Testis (tissue), 3 donors: Measurements from ENCODE around the gene CELF4. TPM values are rescaled to one million over a fixed set of nuclear protein-coding genes. Genes with fewer than 3 reads are reported as not detected.

ENCODE experiments used
- DNase-seq: peaks from one replicate; pipeline ENCODE4 v3.0.0-alpha.2; 2019
- H3K27ac ChIP-seq, 2 donors: fragments of 200-600 bp; sonication (generic); one replicate each; pipeline ENCODE4 v1.5.1; 2019
- H3K27me3 ChIP-seq: fragments of 200-600 bp; sonication (generic); one replicate; pipeline ENCODE4 v1.5.1; 2019
- H3K36me3 ChIP-seq: fragments of 200-600 bp; sonication (generic); one replicate; pipeline ENCODE4 v1.5.1; 2017; ENCODE audit warnings: low read depth; ENCODE audit errors: missing control alignments
- H3K4me1 ChIP-seq: fragments of 200-600 bp; sonication (generic); one replicate; pipeline ENCODE4 v1.5.1; 2019
- H3K4me3 ChIP-seq, 2 donors: fragments of 200-600 bp; sonication (generic); one replicate each; pipeline ENCODE4 v1.5.1; 2017 to 2019
- H3K9me3 ChIP-seq: fragments of 200-600 bp; sonication (generic); one replicate; pipeline ENCODE4 v1.5.1; 2017
- CTCF ChIP-seq, 3 experiments: fragments of 450-650 bp in 2 of 3; fragments of 200-600 bp in 1 of 3; sonication (generic) in 1 of 3; IDR thresholded peaks; one replicate each; pipeline ENCODE4 v1.5.1; 2016 to 2019; ENCODE audit warnings: antibody characterized with exemption in 3 of 3, mild to moderate bottlenecking in 2 of 3, moderate library complexity in 1 of 3
- POLR2A ChIP-seq: fragments of 450-650 bp; IDR thresholded peaks from one replicate; pipeline ENCODE4 v1.6.1; 2017; ENCODE audit warnings: antibody characterized with exemption, mild to moderate bottlenecking, moderate library complexity
- WGBS, 2 donors: methylation state at CpG; one replicate each; pipeline ENCODE4 v1.1.5; 2018; 5-methylcytosine and 5-hydroxymethylcytosine counted together
- intact Hi-C: fragments of 100-400 bp; cut with DNase I; formaldehyde crosslinking; loops from one replicate; pipeline ENCODE4 v1.15.1; 2023; ENCODE audit warnings: low total_unique reads
- polyA plus RNA-seq: library from polyadenylated mRNA; stranded (reverse); fragments of 350-450 nt; fragmentation: Illumina TruSeq; extraction: RNeasy Lipid Tissue Mini Kit (QIAGEN cat#74804); gene quantifications from one replicate; pipeline ENCODE4 v1.2.3, GENCODE V29; 2014; ENCODE audit warnings: low read depth, low replicate concordance; ENCODE audit not compliant: insufficient read depth
- total RNA-seq, 2 donors: library from RNA; depleted of rRNA; stranded (reverse); fragments of >200 nt; gene quantifications; one replicate each; pipeline ENCODE4 v1.2.3, GENCODE V29; 2016

The CELF4 gene
- total and polyA plus RNA-seq, 3 donors from 2014 or later = 3.9 to 6.3 (median 4.8) TPM

- no peaks in the 10 kb centered on the region for H3K27me3 ChIP-seq
- peaks cover 10% of the 10 kb centered on the region for H3K4me1 ChIP-seq
- 33 to 64% methylated on average over 3 of the region's 3 CpGs for WGBS, 2 donors
- no peaks in the 10 kb centered on the region for H3K36me3 ChIP-seq
- H3K9me3 ChIP-seq = no peaks in the 10 kb centered on the region
- DNase-seq = no peak
- intact Hi-C loops = no loop called here
- no peak overlapping the region for H3K4me3 ChIP-seq
- TF ChIP-seq POLR2A (no peak), CTCF (IDR thresholded peaks at IDR 0.05) (no peak)
- H3K27ac ChIP-seq = no peak overlapping the region
Measured at GRCh38 chr18:37482002-37482401, 83.6 kb downstream of the CELF4 start.

GRCh38 chr18:37481491-37481890, 84.1 kb downstream of the CELF4 start:
- no peak overlapping the region for H3K4me3 ChIP-seq
- no peak overlapping the region for H3K27ac ChIP-seq
- no peaks in the 10 kb centered on the region for H3K36me3 ChIP-seq
- H3K4me1 ChIP-seq = peaks cover 8% of the 10 kb centered on the region
- TF ChIP-seq CTCF (IDR thresholded peaks at IDR 0.05) = no peak
- TF ChIP-seq POLR2A = no peak
- H3K27me3 ChIP-seq = no peaks in the 10 kb centered on the region
- no peak for DNase-seq
- H3K9me3 ChIP-seq = no peaks in the 10 kb centered on the region
- 78 to 80% methylated on average over 5 to 6 of the region's 6 CpGs for WGBS, 2 donors
- intact Hi-C loops = no loop called here

GRCh38 chr18:37481072-37481471, 84.5 kb downstream of the CELF4 start:
- Histone ChIP-seq H3K4me3 (no peak overlapping the region), H3K9me3 (no peaks in the 10 kb centered on the region), H3K4me1 (peaks cover 4% of the 10 kb centered on the region), H3K27me3 (no peaks in the 10 kb centered on the region), H3K36me3 (no peaks in the 10 kb centered on the region), H3K27ac (no peak overlapping the region)
- TF ChIP-seq POLR2A (no peak), CTCF (IDR thresholded peaks at IDR 0.05) (no peak)
- intact Hi-C loops = no loop called here
- no peak for DNase-seq
- WGBS, 2 donors = 45 to 69% methylated on average over 4 of the region's 4 CpGs

GRCh38 chr18:37476611-37477295, 88.8 kb downstream of the CELF4 start:
- Histone ChIP-seq H3K27ac (no peak overlapping the region), H3K36me3 (no peaks in the 10 kb centered on the region), H3K4me1 (no peaks in the 10 kb centered on the region), H3K4me3 (no peak overlapping the region), H3K27me3 (no peaks in the 10 kb centered on the region), H3K9me3 (no peaks in the 10 kb centered on the region)
- intact Hi-C loops = no loop called here
- 68 to 73% methylated on average over 22 of the region's 22 CpGs for WGBS, 2 donors
- no peak for DNase-seq
- no peak for TF ChIP-seq POLR2A
- TF ChIP-seq CTCF (IDR thresholded peaks at IDR 0.05) = no peak

- WGBS, 2 donors = 56 to 61% methylated on average over 6 of the region's 6 CpGs
- H3K4me1 ChIP-seq = no peaks in the 10 kb centered on the region
- H3K4me3 ChIP-seq = no peak overlapping the region
- DNase-seq = peak; percentile 49
- H3K27me3 ChIP-seq = no peaks in the 10 kb centered on the region
- H3K9me3 ChIP-seq = no peaks in the 10 kb centered on the region
- no peaks in the 10 kb centered on the region for H3K36me3 ChIP-seq
- intact Hi-C loops = no loop called here
- TF ChIP-seq POLR2A (no peak), CTCF (IDR thresholded peaks at IDR 0.05) (peak; percentile 42 to 74 (median 61))
- no peak overlapping the region for H3K27ac ChIP-seq
Measured at GRCh38 chr18:37476182-37476581, 89.4 kb downstream of the CELF4 start.
